CD4-positive, alpha-beta T cell treated with Interleukin-2 at 100 ng/mL for 4 hours (primary cell): ENCODE measurements around the gene CSAG2.

Experiments
- DNase-seq: peaks from one replicate; pipeline ENCODE4 v3.0.0-alpha.2; 2020; ENCODE audit warnings: low spot score

The CSAG2 gene

DNA sequence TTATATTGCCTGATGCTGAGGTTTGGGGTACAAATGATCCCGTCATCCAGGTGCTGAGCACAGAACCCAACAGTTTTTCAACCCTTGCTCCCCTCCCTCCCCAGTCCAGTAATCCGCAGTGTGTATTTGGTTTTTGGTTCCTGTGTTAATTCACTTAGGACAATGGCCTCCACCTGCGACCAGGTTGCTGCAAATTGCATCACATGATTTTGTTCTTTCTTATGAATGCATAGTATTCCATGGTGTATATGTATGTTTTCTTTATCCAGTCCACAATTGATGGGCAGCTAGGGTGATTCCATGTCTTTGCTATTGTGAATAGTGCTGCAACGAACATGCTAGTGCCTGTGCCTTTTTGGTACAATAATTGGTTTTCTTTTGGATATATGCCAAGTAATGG is 46.0 kb downstream of the CSAG2 start:
- DNase-seq: no peak

DNA sequence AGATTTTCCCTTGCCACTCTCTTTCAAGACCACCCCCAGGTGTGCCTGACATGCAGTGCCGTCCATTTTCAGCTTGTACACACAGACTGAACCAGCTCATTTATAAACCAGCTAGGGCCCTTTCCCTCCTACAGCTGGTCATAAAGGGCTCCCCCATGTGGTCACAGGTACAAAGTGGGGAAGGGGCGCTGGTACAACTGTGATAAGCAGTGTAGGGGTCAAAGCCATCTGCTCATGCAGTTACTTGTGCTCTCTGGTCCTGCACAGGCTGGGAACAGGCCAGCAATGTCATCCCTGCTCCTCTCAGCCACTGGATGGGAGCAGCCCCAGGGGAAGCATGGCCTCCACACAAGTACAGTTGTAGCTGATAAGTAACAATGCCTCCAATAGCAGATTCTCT is 50.8 kb downstream of the CSAG2 start:
- no peak for DNase-seq
